Loucy (cell line): Measurements from ENCODE around the gene MELK.
"Not testable (repeated sequence)": the region's sequence is repeated elsewhere in the genome, so short reads cannot be mapped to it uniquely, and the experiment has no call there.

Source experiments
- H2AFZ ChIP-seq: fragments of 200-600 bp; sonication (generic); 2 replicates; pipeline ENCODE4 v1.6.0; 2016; ENCODE audit warnings: antibody characterized with exemption, mild to moderate bottlenecking, low read length, moderate library complexity
- H3F3A ChIP-seq: fragments of 200-600 bp; 2 replicates; pipeline ENCODE4 v1.6.0; 2016; ENCODE audit warnings: antibody characterized with exemption, low read depth, mild to moderate bottlenecking
- H3K27me3 ChIP-seq: fragments of 200-600 bp; sonication (generic); 2 replicates; pipeline ENCODE4 v1.6.1; 2014; ENCODE audit warnings: low read length, mild to moderate bottlenecking; ENCODE audit not compliant: insufficient read depth, poor library complexity, severe bottlenecking
- H3K36me3 ChIP-seq: fragments of 200-600 bp; sonication (generic); 2 replicates; pipeline ENCODE4 v1.6.1; 2016; ENCODE audit warnings: low read length; ENCODE audit not compliant: insufficient read depth
- H3K4me1 ChIP-seq: fragments of 200-600 bp; sonication (generic); 2 replicates; pipeline ENCODE4 v1.5.1; 2014; ENCODE audit warnings: low read length, mild to moderate bottlenecking; ENCODE audit not compliant: insufficient read depth, poor library complexity, severe bottlenecking
- H3K4me2 ChIP-seq: fragments of 200-600 bp; sonication (generic); 2 replicates; pipeline ENCODE4 v1.6.0; 2014; ENCODE audit warnings: antibody characterized with exemption, low read length, low read depth, mild to moderate bottlenecking; ENCODE audit not compliant: poor library complexity, severe bottlenecking
- H3K4me3 ChIP-seq: fragments of 200-600 bp; sonication (generic); 2 replicates; pipeline ENCODE4 v1.5.1; 2014; ENCODE audit warnings: low read length, mild to moderate bottlenecking, mixed read lengths; ENCODE audit not compliant: poor library complexity, severe bottlenecking
- H3K79me2 ChIP-seq: fragments of 200-600 bp; sonication (generic); 2 replicates; pipeline ENCODE4 v1.6.1; 2014; ENCODE audit warnings: low read length; ENCODE audit not compliant: insufficient read depth
- H3K9ac ChIP-seq: fragments of 200-600 bp; sonication (generic); 2 replicates; pipeline ENCODE4 v1.6.0; 2014; ENCODE audit warnings: mild to moderate bottlenecking, low read depth, low read length, moderate library complexity; ENCODE audit not compliant: poor library complexity, severe bottlenecking
- H3K9me2 ChIP-seq: fragments of 200-600 bp; sonication (generic); replicated peaks from 2 replicates; pipeline ENCODE4 v1.6.1; 2016; ENCODE audit warnings: low read depth, low read length, mixed read lengths
- H3K9me3 ChIP-seq: fragments of 200-600 bp; sonication (generic); 2 replicates; pipeline ENCODE4 v1.6.1; 2014; ENCODE audit warnings: mild to moderate bottlenecking, antibody characterized with exemption, low read length, low read depth; ENCODE audit not compliant: insufficient read depth
- H4K20me1 ChIP-seq: fragments of 200-600 bp; sonication (generic); 2 replicates; pipeline ENCODE4 v1.6.0; 2014; ENCODE audit warnings: antibody characterized with exemption, low read length, mild to moderate bottlenecking; ENCODE audit not compliant: insufficient read depth, poor library complexity, severe bottlenecking
- CTCF ChIP-seq: fragments of 200-600 bp; sonication (generic); conservative IDR thresholded peaks from 2 replicates; pipeline ENCODE4 v1.5.1; 2014; ENCODE audit warnings: mild to moderate bottlenecking, antibody characterized with exemption, low read length
- EZH2phosphoT487 ChIP-seq: fragments of 200-600 bp; IDR thresholded peaks from 2 replicates; pipeline ENCODE4 v1.6.1; 2018; ENCODE audit warnings: antibody characterized with exemption, mild to moderate bottlenecking, moderate library complexity, borderline replicate concordance

Gene MELK

GRCh38 chr9:36559036-36559695, 13.5 kb upstream of the MELK start:
- no peak overlapping the region for H3K9ac ChIP-seq
- TF ChIP-seq EZH2phosphoT487 = no peak
- TF ChIP-seq CTCF = no peak

GRCh38 chr9:36560771-36561170, 11.9 kb upstream of the MELK start:
- Histone ChIP-seq H3K36me3 (no peaks in the 10 kb centered on the region), H3F3A (no peaks in the 10 kb centered on the region), H3K27me3 (no peaks in the 10 kb centered on the region), H4K20me1 (no peaks in the 10 kb centered on the region), H3K79me2 (no peaks in the 10 kb centered on the region), H2AFZ (no peak overlapping the region), H3K9ac (no peak overlapping the region), H3K4me1 (no peaks in the 10 kb centered on the region), H3K9me3 (no peaks in the 10 kb centered on the region), H3K4me3 (no peak overlapping the region), H3K9me2 (no peaks in the 10 kb centered on the region), H3K4me2 (no peak overlapping the region)
- TF ChIP-seq CTCF (no peak), EZH2phosphoT487 (no peak)

More at GRCh38 chr9:36559036-36559695, 13.5 kb upstream of the MELK start:
- Histone ChIP-seq H3K4me2 (no peak overlapping the region), H3F3A (no peaks in the 10 kb centered on the region), H3K4me1 (no peaks in the 10 kb centered on the region), H4K20me1 (no peaks in the 10 kb centered on the region), H3K9me3 (no peaks in the 10 kb centered on the region), H3K9me2 (no peaks in the 10 kb centered on the region), H3K79me2 (no peaks in the 10 kb centered on the region), H2AFZ (no peak overlapping the region), H3K4me3 (no peak overlapping the region), H3K36me3 (no peaks in the 10 kb centered on the region), H3K27me3 (no peaks in the 10 kb centered on the region)

- H2AFZ ChIP-seq, H3K9ac ChIP-seq, H3K4me3 ChIP-seq, H3K4me1 ChIP-seq, H3K79me2 ChIP-seq, H3K9me3 ChIP-seq, H4K20me1 ChIP-seq, H3K4me2 ChIP-seq, H3K9me2 ChIP-seq, H3K36me3 ChIP-seq, H3F3A ChIP-seq, H3K27me3 ChIP-seq: not testable (repeated sequence)
These were observed 9.9 kb upstream of the MELK start for GRCh38 chr9:36562801-36563200.

- Histone ChIP-seq H3K36me3 (no peaks in the 10 kb centered on the region), H3K9ac (no peak overlapping the region), H3K9me3 (no peaks in the 10 kb centered on the region), H3K4me3 (no peak overlapping the region), H2AFZ (no peak overlapping the region), H3K4me2 (no peak overlapping the region), H3K79me2 (no peaks in the 10 kb centered on the region), H3F3A (no peaks in the 10 kb centered on the region), H3K4me1 (no peaks in the 10 kb centered on the region), H3K27me3 (no peaks in the 10 kb centered on the region), H4K20me1 (no peaks in the 10 kb centered on the region), H3K9me2 (no peaks in the 10 kb centered on the region)
- no peak for TF ChIP-seq CTCF
- no peak for TF ChIP-seq EZH2phosphoT487
These were observed 5.9 kb upstream of the MELK start for GRCh38 chr9:36566813-36567221.

GRCh38 chr9:36568681-36569080, 4.0 kb upstream of the MELK start:
- H3K9ac ChIP-seq, H3K36me3 ChIP-seq, H3K4me1 ChIP-seq, H3K9me3 ChIP-seq, H2AFZ ChIP-seq, H3K4me3 ChIP-seq, H3F3A ChIP-seq, H3K27me3 ChIP-seq, H3K79me2 ChIP-seq, H4K20me1 ChIP-seq, H3K9me2 ChIP-seq, H3K4me2 ChIP-seq: not testable (repeated sequence)
